Nephron progenitor cell (in vitro differentiated cells): ENCODE data around the gene ATG7.

Experiments
- DNase-seq: peaks from one replicate; pipeline ENCODE4 v3.0.0; 2021
- H3K27ac Mint-ChIP-seq: 2 replicates; pipeline ENCODE4 v1.8.0; 2021; ENCODE audit warnings: mild to moderate bottlenecking, moderate library complexity, mixed read lengths
- H3K27me3 Mint-ChIP-seq: 2 replicates; pipeline ENCODE4 v1.8.0; 2021; ENCODE audit warnings: mild to moderate bottlenecking, low read depth, mixed read lengths; ENCODE audit not compliant: poor library complexity
- H3K36me3 Mint-ChIP-seq: 2 replicates; pipeline ENCODE4 v1.8.0; 2021; ENCODE audit warnings: low read depth, mixed read lengths
- H3K4me1 Mint-ChIP-seq: 2 replicates; pipeline ENCODE4 v1.8.0; 2021; ENCODE audit warnings: mixed read lengths
- H3K4me3 Mint-ChIP-seq: 2 replicates; pipeline ENCODE4 v1.8.0; 2021; ENCODE audit warnings: mild to moderate bottlenecking, moderate library complexity, mixed read lengths
- H3K9me3 Mint-ChIP-seq: 2 replicates; pipeline ENCODE4 v1.8.0; 2021; ENCODE audit warnings: mild to moderate bottlenecking, moderate library complexity, mixed read lengths
- CTCF ChIP-seq: fragments of 200-600 bp; sonication (generic); IDR thresholded peaks from 2 replicates; pipeline ENCODE4 v1.5.0; 2021; ENCODE audit warnings: antibody characterized with exemption

Gene ATG7

GRCh38 chr3:11306817-11307589, 34.8 kb downstream of the ATG7 start:
- H3K27ac Mint-ChIP-seq = peak overlapping the region; percentile 81
- TF ChIP-seq CTCF = no peak
- no peak for DNase-seq
- H3K4me3 Mint-ChIP-seq = no peak overlapping the region
- H3K4me1 Mint-ChIP-seq = no peaks in the 10 kb centered on the region
- H3K27me3 Mint-ChIP-seq = no peaks in the 10 kb centered on the region
- H3K36me3 Mint-ChIP-seq = peaks cover 40% of the 10 kb centered on the region
- H3K9me3 Mint-ChIP-seq = no peaks in the 10 kb centered on the region

- no peaks in the 10 kb centered on the region for H3K9me3 Mint-ChIP-seq
- no peak for DNase-seq
- no peaks in the 10 kb centered on the region for H3K4me1 Mint-ChIP-seq
- TF ChIP-seq CTCF = no peak
- no peak overlapping the region for H3K4me3 Mint-ChIP-seq
- H3K36me3 Mint-ChIP-seq = peaks cover 33% of the 10 kb centered on the region
- H3K27me3 Mint-ChIP-seq = no peaks in the 10 kb centered on the region
- H3K27ac Mint-ChIP-seq = no peak overlapping the region
Observed at GRCh38 chr3:11307830-11308432, 35.7 kb downstream of the ATG7 start.

- TF ChIP-seq CTCF = no peak
- no peaks in the 10 kb centered on the region for H3K27me3 Mint-ChIP-seq
- no peak overlapping the region for H3K4me3 Mint-ChIP-seq
- no peak for DNase-seq
- peaks cover 36% of the 10 kb centered on the region for H3K36me3 Mint-ChIP-seq
- H3K4me1 Mint-ChIP-seq = no peaks in the 10 kb centered on the region
- no peak overlapping the region for H3K27ac Mint-ChIP-seq
- no peaks in the 10 kb centered on the region for H3K9me3 Mint-ChIP-seq
Observed at GRCh38 chr3:11310258-11310657, 38.1 kb downstream of the ATG7 start.

- H3K9me3 Mint-ChIP-seq = no peaks in the 10 kb centered on the region
- H3K27me3 Mint-ChIP-seq = no peaks in the 10 kb centered on the region
- no peaks in the 10 kb centered on the region for H3K4me1 Mint-ChIP-seq
- TF ChIP-seq CTCF = no peak
- H3K27ac Mint-ChIP-seq = no peak overlapping the region
- DNase-seq = no peak
- H3K4me3 Mint-ChIP-seq = no peak overlapping the region
- H3K36me3 Mint-ChIP-seq = peaks cover 49% of the 10 kb centered on the region
Observed at GRCh38 chr3:11312166-11312565, 40.0 kb downstream of the ATG7 start.

- Mint-ChIP-seq H3K27me3 (no peaks in the 10 kb centered on the region), H3K27ac (no peak overlapping the region), H3K4me1 (no peaks in the 10 kb centered on the region), H3K9me3 (no peaks in the 10 kb centered on the region), H3K4me3 (no peak overlapping the region), H3K36me3 (peaks cover 45% of the 10 kb centered on the region)
- DNase-seq = no peak
- TF ChIP-seq CTCF = no peak
Observed at GRCh38 chr3:11317300-11317699, 45.1 kb downstream of the ATG7 start.

- no peaks in the 10 kb centered on the region for H3K27me3 Mint-ChIP-seq
- H3K36me3 Mint-ChIP-seq = peaks cover 32% of the 10 kb centered on the region
- TF ChIP-seq CTCF = no peak
Observed at GRCh38 chr3:11322931-11323330, 50.7 kb downstream of the ATG7 start.

More at GRCh38 chr3:11322931-11323330, 50.7 kb downstream of the ATG7 start:
- no peaks in the 10 kb centered on the region for H3K4me1 Mint-ChIP-seq
- no peaks in the 10 kb centered on the region for H3K9me3 Mint-ChIP-seq
- DNase-seq = no peak
- H3K4me3 Mint-ChIP-seq = no peak overlapping the region
- H3K27ac Mint-ChIP-seq = no peak overlapping the region
